Measurements from ENCODE around the gene GRIN2C. TPM values are rescaled to one million over a fixed set of nuclear protein-coding genes. Genes with fewer than 3 reads are reported as not detected.

The GRIN2C gene
- total RNA-seq, 1 experiment from 2014 or later, result 0.44 TPM

DNA sequence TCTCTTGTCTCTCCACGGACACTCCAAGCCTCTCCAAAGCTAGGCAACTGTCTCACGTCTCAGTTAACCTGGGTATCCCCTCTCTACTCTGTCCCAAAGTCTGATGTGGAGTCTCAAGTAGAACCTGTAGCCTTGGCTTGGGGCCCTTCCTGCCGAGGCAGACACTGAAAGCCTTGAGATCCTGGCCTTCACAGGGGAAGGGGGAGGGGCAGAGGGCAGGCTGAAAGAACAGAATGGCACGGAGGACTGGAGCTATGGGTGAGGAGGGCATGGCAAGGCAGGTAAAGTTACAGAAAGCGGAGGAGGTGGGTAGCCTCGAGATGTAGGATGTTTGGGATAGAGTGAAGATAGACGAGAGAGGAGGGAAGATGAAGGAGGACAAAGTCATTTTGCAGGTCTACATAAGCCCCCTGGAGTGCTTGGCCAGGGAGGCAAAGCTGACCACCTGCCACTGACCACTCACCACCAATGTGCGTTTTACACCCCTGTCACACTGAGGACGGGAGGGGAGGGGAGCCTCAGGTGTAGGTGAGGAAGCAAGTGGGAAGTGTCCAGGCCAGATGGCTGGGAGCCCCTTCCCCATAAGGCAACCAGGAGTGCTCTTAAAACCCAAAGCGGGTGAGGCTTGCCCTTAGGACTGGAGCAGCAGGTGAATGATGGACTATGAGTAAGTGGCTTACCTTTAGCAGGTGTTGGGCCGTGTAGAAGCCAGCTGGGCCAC lies 11.8 kb upstream of the GRIN2C start:
- Histone ChIP-seq H4K5ac (ENCODE audit: insufficient read length, low read depth, low read length) (no peak overlapping the region), H2BK20ac (ENCODE audit: low read depth, low read length, poor library complexity, severe bottlenecking) (no peak overlapping the region), H3K23ac (ENCODE audit: insufficient read length, low read depth, low read length) (no peak overlapping the region), H4K8ac (replicated peaks; ENCODE audit: insufficient read length, low read depth, low read length) (no peak overlapping the region), H3K79me2 (ENCODE audit: insufficient read depth, low read length) (no peaks in the 10 kb centered on the region), H3K14ac (ENCODE audit: insufficient read depth, low read length) (no peak overlapping the region), H2AFZ (ENCODE audit: low read length) (no peak overlapping the region), H2BK120ac (ENCODE audit: low read depth, low read length, poor library complexity, severe bottlenecking) (no peak overlapping the region), H2BK15ac (ENCODE audit: low read depth, low read length) (no peak overlapping the region), H3K4me2 (ENCODE audit: insufficient read depth, insufficient read length, low read length) (peak overlapping the region; percentile 91), H3K4me1 (ENCODE audit: insufficient read depth, low read length) (0 out of 2 replicates have a peak, but pooled peaks cover 2% of the 10 kb centered on the region), H4K20me1 (ENCODE audit: control insufficient read depth, insufficient read depth, insufficient read length) (no peaks in the 10 kb centered on the region), H2AK5ac (ENCODE audit: insufficient read length, low read length) (no peak overlapping the region), H3K9me3 (ENCODE audit: control insufficient read depth, low read depth, low read length) (no peaks in the 10 kb centered on the region), H3K23me2 (ENCODE audit: insufficient read length, low read depth, low read length, poor library complexity, severe bottlenecking) (peaks cover 12% of the 10 kb centered on the region), H3K18ac (ENCODE audit: insufficient read length, low read depth, low read length) (no peak overlapping the region), H3K9ac (ENCODE audit: extremely low read depth, insufficient read length, low read length) (no peak overlapping the region), H3K27me3 (ENCODE audit: insufficient read depth, low read length) (no peaks in the 10 kb centered on the region), H3T11ph (ENCODE audit: low read length) (no peak overlapping the region), H4K91ac (ENCODE audit: insufficient read length, low read depth, low read length) (no peak overlapping the region), H3K79me1 (ENCODE audit: insufficient read depth, low read depth, low read length, poor library complexity, severe bottlenecking) (no peaks in the 10 kb centered on the region), H3K27ac (ENCODE audit: insufficient read length, low read depth, low read length) (no peak overlapping the region), H2BK5ac (ENCODE audit: insufficient read length, low read length) (no peak overlapping the region), H3K56ac (ENCODE audit: insufficient read length, low read depth, low read length) (no peak overlapping the region), H2BK12ac (ENCODE audit: insufficient read length, low read depth, low read length) (no peak overlapping the region), H3K4ac (ENCODE audit: low read depth, low read length) (no peak overlapping the region)
- peaks cover 0 to 17% (median 13%) of the 10 kb centered on the region in 3 experiments; a peak in 4 of 7 replicates for H3K36me3 Mint-ChIP-seq (ENCODE audit: insufficient read depth in 1 of 3, low read depth in 3 of 3)
- peak overlapping the region; percentile 85 to 87 for H3K4me3 Mint-ChIP-seq
- H3K27ac Mint-ChIP-seq, result no peak overlapping the region
- WGBS (ENCODE audit: extremely low coverage, insufficient read length, low lambda C conversion rate), result 100% methylated on average over 3 of the region's 11 CpGs
- peaks cover 26 to 32% of the 10 kb centered on the region in 2 experiments for H3K4me1 Mint-ChIP-seq
- DNase-seq, result no peak
- H3K27me3 Mint-ChIP-seq (ENCODE audit: low read depth), result no peaks in the 10 kb centered on the region; the same call in 1 of the 2 replicates
- TF ChIP-seq, protein P1, sequence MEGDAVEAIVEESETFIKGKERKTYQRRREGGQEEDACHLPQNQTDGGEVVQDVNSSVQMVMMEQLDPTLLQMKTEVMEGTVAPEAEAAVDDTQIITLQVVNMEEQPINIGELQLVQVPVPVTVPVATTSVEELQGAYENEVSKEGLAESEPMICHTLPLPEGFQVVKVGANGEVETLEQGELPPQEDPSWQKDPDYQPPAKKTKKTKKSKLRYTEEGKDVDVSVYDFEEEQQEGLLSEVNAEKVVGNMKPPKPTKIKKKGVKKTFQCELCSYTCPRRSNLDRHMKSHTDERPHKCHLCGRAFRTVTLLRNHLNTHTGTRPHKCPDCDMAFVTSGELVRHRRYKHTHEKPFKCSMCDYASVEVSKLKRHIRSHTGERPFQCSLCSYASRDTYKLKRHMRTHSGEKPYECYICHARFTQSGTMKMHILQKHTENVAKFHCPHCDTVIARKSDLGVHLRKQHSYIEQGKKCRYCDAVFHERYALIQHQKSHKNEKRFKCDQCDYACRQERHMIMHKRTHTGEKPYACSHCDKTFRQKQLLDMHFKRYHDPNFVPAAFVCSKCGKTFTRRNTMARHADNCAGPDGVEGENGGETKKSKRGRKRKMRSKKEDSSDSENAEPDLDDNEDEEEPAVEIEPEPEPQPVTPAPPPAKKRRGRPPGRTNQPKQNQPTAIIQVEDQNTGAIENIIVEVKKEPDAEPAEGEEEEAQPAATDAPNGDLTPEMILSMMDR (conservative IDR thresholded peaks at IDR 0.05), result no peak
- no peaks in the 10 kb centered on the region for H3K9me3 Mint-ChIP-seq

Measured in H9 (cell line).